HCT116 (cell line): ENCODE data around the gene NCAPG2. TPM values are rescaled to one million over a fixed set of nuclear protein-coding genes. Genes with fewer than 3 reads are reported as not detected.
"Not testable (repeated sequence)": the region's sequence is repeated elsewhere in the genome, so short reads cannot be mapped to it uniquely, and the experiment has no call there.

Source experiments
- ATAC-seq: fragments of 200-7000 bp; cut with Tn5 transposase; 2 replicates; pipeline ENCODE4 v1.9.1; 2020; ENCODE audit warnings: mild to moderate bottlenecking, moderate library complexity
- BruUV-seq: library from RNA; stranded (reverse); fragments of 400-500 nt; replicated peaks from 2 replicates; lab custom pipeline; 2021; lab: Mats Ljungman, UMichigan
- CTCF ChIA-PET: fragments of 300-600 bp; sonication (Branson Sonifier 250); formaldehyde crosslinking; loops from one replicate; lab custom pipeline; 2021; ENCODE audit warnings: antibody characterized with exemption; lab: Charles Lee
- POLR2A ChIA-PET: fragments of 300-600, 350-600 bp; sonication (Branson Sonifier 250); formaldehyde crosslinking; loops from one replicate; lab custom pipeline; 2021; ENCODE audit warnings: antibody characterized with exemption; lab: Charles Lee
- RAD21 ChIA-PET, 2 experiments: fragments of 300-600 bp; sonication (Branson Sonifier 250); formaldehyde crosslinking; loops; one replicate each; lab custom pipeline; 2023; ENCODE audit warnings: low total read pairs in 2 of 2; ENCODE audit not compliant: uncharacterized antibody in 2 of 2, unreplicated experiment in 2 of 2, low non-redundant PET in 1 of 2; lab: Charles Lee
- DNase-seq: peaks from one replicate; pipeline ENCODE4 v3.0.0-alpha.2; 2010; ENCODE audit warnings: low read depth, low spot score
- H2AFZ ChIP-seq: fragments of 200-600 bp; shearing (Covaris generic), sonication (generic); 2 replicates; pipeline ENCODE4 v1.6.1; 2017; ENCODE audit warnings: low read depth, mixed run types, mixed read lengths, antibody characterized with exemption, low read length; ENCODE audit not compliant: poor library complexity, severe bottlenecking
- H3K27ac ChIP-seq: 2 replicates; pipeline ENCODE4 v1.5.1; 2012; ENCODE audit warnings: low read depth, low read length
- H3K27me3 ChIP-seq: fragments of 200-600 bp; sonication (generic); 2 replicates; pipeline ENCODE4 v1.6.1; 2016; ENCODE audit warnings: mixed run types, low read length, mixed read lengths; ENCODE audit not compliant: insufficient read depth
- H3K36me3 ChIP-seq, 2 experiments: fragments of 200-500 bp in 1 of 2; fragments of 200-600 bp in 1 of 2; sonication (Bioruptor generic) in 1 of 2; sonication (generic) in 1 of 2; 2 replicates each; pipeline versions ENCODE4 v1.5.1 to v1.6.1; 2014 to 2016; ENCODE audit warnings: low read length in 2 of 2, inconsistent platforms in 1 of 2, mixed read lengths in 1 of 2, mixed run types in 1 of 2; ENCODE audit not compliant: insufficient read depth in 2 of 2, control insufficient read depth in 1 of 2
- H3K4me1 ChIP-seq, 2 experiments: fragments of 200-600 bp in 1 of 2; sonication (generic) in 1 of 2; 2 replicates each; pipeline versions ENCODE4 v1.5.1 to v1.6.1; 2012 to 2017; ENCODE audit warnings: low read length in 2 of 2, inconsistent platforms in 1 of 2, mild to moderate bottlenecking in 1 of 2, mixed read lengths in 1 of 2, mixed run types in 1 of 2, moderate library complexity in 1 of 2; ENCODE audit not compliant: insufficient read depth in 2 of 2, control insufficient read depth in 1 of 2
- H3K4me2 ChIP-seq: fragments of 200-600 bp; sonication (generic); 2 replicates; pipeline ENCODE4 v1.6.1; 2017; ENCODE audit warnings: mixed run types, low read length, mixed read lengths
- H3K4me3 ChIP-seq, 2 experiments: fragments of 200-600 bp in 1 of 2; sonication (generic) in 1 of 2; replicated peaks in 1 of 2; 2 replicates each; pipeline ENCODE4 v1.5.1; 2011 to 2016; ENCODE audit warnings: low read length in 2 of 2, control low read depth in 1 of 2, low read depth in 1 of 2, mild to moderate bottlenecking in 1 of 2, mixed read lengths in 1 of 2, mixed run types in 1 of 2
- H3K79me2 ChIP-seq: fragments of 200-600 bp; sonication (generic); 2 replicates; pipeline ENCODE4 v1.6.1; 2017; ENCODE audit warnings: mild to moderate bottlenecking, mixed run types, low read length, moderate library complexity, mixed read lengths; ENCODE audit not compliant: insufficient read depth
- H3K9ac ChIP-seq: fragments of 200-600 bp; sonication (generic); 2 replicates; pipeline ENCODE4 v1.6.1; 2016; ENCODE audit warnings: low read length, mixed read lengths
- H3K9me2 ChIP-seq: fragments of 200-600 bp; sonication (generic), shearing (Covaris generic); 2 replicates; pipeline ENCODE4 v1.6.1; 2017; ENCODE audit warnings: mixed run types, mild to moderate bottlenecking, moderate library complexity; ENCODE audit not compliant: insufficient read depth
- H3K9me3 ChIP-seq, 2 experiments: fragments of 200-500 bp in 1 of 2; fragments of 200-600 bp in 1 of 2; sonication (Bioruptor generic) in 1 of 2; sonication (generic) in 1 of 2; 2 replicates each; pipeline ENCODE4 v1.6.1; 2014 to 2017; ENCODE audit warnings: low read length in 2 of 2, mixed read lengths in 2 of 2, inconsistent platforms in 1 of 2, low read depth in 1 of 2, mild to moderate bottlenecking in 1 of 2, mixed run types in 1 of 2, moderate library complexity in 1 of 2; ENCODE audit not compliant: control insufficient read depth in 1 of 2, insufficient read depth in 1 of 2
- H4K20me1 ChIP-seq: fragments of 200-600 bp; sonication (generic), shearing (Covaris generic); 2 replicates; pipeline ENCODE4 v1.6.1; 2017; ENCODE audit warnings: mixed run types, mild to moderate bottlenecking, moderate library complexity; ENCODE audit not compliant: insufficient read depth
- EZH2 ChIP-seq: fragments of 200-600 bp; sonication (generic); IDR thresholded peaks from 2 replicates; pipeline ENCODE4 v1.6.1; 2017; ENCODE audit warnings: antibody characterized with exemption, mixed run types
- FOSL1 ChIP-seq: IDR thresholded peaks from 2 replicates; pipeline ENCODE4 v1.6.1; 2012; ENCODE audit warnings: low read depth
- POLR2AphosphoS5 ChIP-seq: IDR thresholded peaks from 2 replicates; pipeline ENCODE4 v1.6.1; 2011; ENCODE audit warnings: mild to moderate bottlenecking, low read depth, low read length, moderate library complexity
- ZFX ChIP-seq: fragments of 450-650 bp; IDR thresholded peaks from 2 replicates; pipeline ENCODE4 v1.6.1; 2017
- ZNF274 ChIP-seq: fragments of 200-500 bp; sonication (Bioruptor generic); IDR thresholded peaks from 2 replicates; pipeline ENCODE4 v1.6.1; 2014; ENCODE audit warnings: mild to moderate bottlenecking, low read depth, low read length, inconsistent platforms
- intact Hi-C: fragments of 100-400 bp; cut with micrococcal nuclease; formaldehyde crosslinking; loops from 2 replicates; pipeline ENCODE4 v1.10.0; 2022
- total RNA-seq: library from RNA; stranded (reverse); gene quantifications from one replicate; pipeline ENCODE4 v1.2.1, GENCODE V29; 2021; ENCODE audit not compliant: unreplicated experiment
- TF ChIP-seq, protein P1 (sequence below), 3 experiments: fragments of 200-600 bp in 1 of 3; sonication (generic) in 1 of 3; IDR thresholded peaks in 2 of 3; conservative IDR thresholded peaks in 1 of 3; 2 replicates each; pipeline ENCODE4 v1.5.1; 2012 to 2017; ENCODE audit warnings: low read depth in 2 of 3, low read length in 2 of 3, antibody characterized with exemption in 1 of 3, borderline replicate concordance in 1 of 3, control low read depth in 1 of 3, mild to moderate bottlenecking in 1 of 3, mixed read lengths in 1 of 3, mixed run types in 1 of 3, moderate library complexity in 1 of 3; ENCODE audit not compliant: insufficient read depth in 1 of 3
- TF ChIP-seq, protein P2 (sequence below): IDR thresholded peaks from 2 replicates; pipeline ENCODE4 v1.6.1; 2011; ENCODE audit warnings: mild to moderate bottlenecking, low read length, moderate library complexity; ENCODE audit not compliant: insufficient replicate concordance; ENCODE audit errors: extremely low read depth
- TF ChIP-seq, protein P3 (sequence below): IDR thresholded peaks from 2 replicates; pipeline ENCODE4 v1.6.1; 2012

The NCAPG2 gene
- total RNA-seq, 1 experiment from 2014 or later = 73.1 TPM

DNA sequence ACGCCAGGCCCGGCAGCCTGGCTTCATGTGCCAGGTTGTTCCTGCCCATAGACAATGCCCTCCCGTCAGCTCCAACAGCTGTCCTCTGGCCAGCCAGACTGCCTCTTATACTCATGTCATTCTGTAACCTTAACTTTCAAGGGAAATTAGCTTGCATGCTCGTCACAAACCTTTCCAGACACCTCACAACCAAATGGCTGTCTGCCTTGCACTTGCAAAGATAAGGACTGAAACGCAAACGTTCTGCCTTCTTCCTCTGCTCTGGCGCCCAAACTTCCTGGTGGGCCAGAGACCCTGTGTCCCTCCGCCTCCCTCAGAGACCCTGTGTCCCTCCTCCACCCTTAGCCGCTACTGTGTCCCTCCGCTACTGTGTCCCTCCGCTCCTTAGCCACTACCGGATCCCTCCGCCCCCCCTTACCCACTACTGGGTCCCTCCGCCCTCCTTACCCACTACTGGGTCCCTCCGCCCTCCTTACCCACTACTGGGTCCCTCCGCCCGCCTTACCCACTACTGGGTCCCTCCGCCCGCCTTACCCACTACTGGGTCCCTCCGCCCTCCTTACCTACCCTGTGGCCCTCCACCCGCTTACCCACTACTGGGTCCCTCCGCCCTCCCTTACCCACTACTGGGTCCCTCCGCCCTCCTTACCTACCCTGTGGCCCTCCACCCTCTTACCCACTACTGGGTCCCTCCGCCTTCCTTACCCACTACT is 37.5 kb downstream of the NCAPG2 start:
- H3K4me1 ChIP-seq, H3K27ac ChIP-seq, RAD21 ChIA-PET, POLR2A ChIA-PET, H3K9ac ChIP-seq, H3K9me3 ChIP-seq, DNase-seq, intact Hi-C loops, H3K27me3 ChIP-seq, H3K79me2 ChIP-seq, H4K20me1 ChIP-seq, H3K4me3 ChIP-seq, CTCF ChIA-PET, H2AFZ ChIP-seq, H3K9me2 ChIP-seq, BruUV-seq, H3K4me2 ChIP-seq, ATAC-seq: not testable (repeated sequence)
- H3K36me3 ChIP-seq = peaks cover 19 to 24% of the 10 kb centered on the region in 2 experiments

DNA sequence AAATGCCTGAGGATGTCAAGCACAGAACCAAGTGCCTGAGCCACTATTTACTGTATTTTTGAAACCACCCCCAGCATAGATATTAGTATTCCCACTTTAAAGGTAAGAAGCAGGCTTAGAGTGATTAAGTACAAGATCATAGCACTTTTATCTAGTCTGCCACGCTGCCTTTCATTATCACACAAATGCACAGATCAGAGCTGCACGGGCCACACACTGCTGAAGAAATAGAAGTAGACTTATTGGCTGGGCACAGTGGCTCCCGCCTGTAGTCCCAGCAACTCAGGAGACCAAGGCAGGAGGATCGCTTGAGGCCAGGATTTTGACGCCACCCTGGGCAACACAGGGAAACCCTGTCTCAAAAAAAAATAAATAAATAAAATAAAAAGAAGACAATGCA is 38.2 kb downstream of the NCAPG2 start:
- RAD21 ChIA-PET = no interaction called here
- no peaks in the 10 kb centered on the region for H3K79me2 ChIP-seq
- H3K4me3 ChIP-seq = no peak overlapping the region
- no peak overlapping the region for H2AFZ ChIP-seq
- H3K36me3 ChIP-seq = peaks cover 14 to 31% of the 10 kb centered on the region in 2 experiments
- H4K20me1 ChIP-seq = 0 out of 2 replicates have a peak, but pooled peaks cover 2% of the 10 kb centered on the region
- no peak overlapping the region for H3K27ac ChIP-seq
- DNase-seq = no peak
- H3K9me3 ChIP-seq = no peaks in the 10 kb centered on the region
- BruUV-seq = no TSS peak
- H3K9me2 ChIP-seq = no peaks in the 10 kb centered on the region
- CTCF ChIA-PET = no interaction called here
- H3K27me3 ChIP-seq = no peaks in the 10 kb centered on the region
- no peak overlapping the region for H3K4me2 ChIP-seq
- TF ChIP-seq ZFX (no peak), POLR2AphosphoS5 (no peak), FOSL1 (no peak), EZH2 (no peak), ZNF274 (no peak)
- TF ChIP-seq, protein P1, sequence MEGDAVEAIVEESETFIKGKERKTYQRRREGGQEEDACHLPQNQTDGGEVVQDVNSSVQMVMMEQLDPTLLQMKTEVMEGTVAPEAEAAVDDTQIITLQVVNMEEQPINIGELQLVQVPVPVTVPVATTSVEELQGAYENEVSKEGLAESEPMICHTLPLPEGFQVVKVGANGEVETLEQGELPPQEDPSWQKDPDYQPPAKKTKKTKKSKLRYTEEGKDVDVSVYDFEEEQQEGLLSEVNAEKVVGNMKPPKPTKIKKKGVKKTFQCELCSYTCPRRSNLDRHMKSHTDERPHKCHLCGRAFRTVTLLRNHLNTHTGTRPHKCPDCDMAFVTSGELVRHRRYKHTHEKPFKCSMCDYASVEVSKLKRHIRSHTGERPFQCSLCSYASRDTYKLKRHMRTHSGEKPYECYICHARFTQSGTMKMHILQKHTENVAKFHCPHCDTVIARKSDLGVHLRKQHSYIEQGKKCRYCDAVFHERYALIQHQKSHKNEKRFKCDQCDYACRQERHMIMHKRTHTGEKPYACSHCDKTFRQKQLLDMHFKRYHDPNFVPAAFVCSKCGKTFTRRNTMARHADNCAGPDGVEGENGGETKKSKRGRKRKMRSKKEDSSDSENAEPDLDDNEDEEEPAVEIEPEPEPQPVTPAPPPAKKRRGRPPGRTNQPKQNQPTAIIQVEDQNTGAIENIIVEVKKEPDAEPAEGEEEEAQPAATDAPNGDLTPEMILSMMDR (IDR thresholded peaks at IDR 0.05 in 2 of 3, conservative IDR thresholded peaks at IDR 0.05 in 1 of 3; ENCODE audit: borderline replicate concordance in 1 of 3, insufficient read depth in 1 of 3, low read depth in 2 of 3, low read length in 2 of 3) = no peak
- TF ChIP-seq, protein P2, sequence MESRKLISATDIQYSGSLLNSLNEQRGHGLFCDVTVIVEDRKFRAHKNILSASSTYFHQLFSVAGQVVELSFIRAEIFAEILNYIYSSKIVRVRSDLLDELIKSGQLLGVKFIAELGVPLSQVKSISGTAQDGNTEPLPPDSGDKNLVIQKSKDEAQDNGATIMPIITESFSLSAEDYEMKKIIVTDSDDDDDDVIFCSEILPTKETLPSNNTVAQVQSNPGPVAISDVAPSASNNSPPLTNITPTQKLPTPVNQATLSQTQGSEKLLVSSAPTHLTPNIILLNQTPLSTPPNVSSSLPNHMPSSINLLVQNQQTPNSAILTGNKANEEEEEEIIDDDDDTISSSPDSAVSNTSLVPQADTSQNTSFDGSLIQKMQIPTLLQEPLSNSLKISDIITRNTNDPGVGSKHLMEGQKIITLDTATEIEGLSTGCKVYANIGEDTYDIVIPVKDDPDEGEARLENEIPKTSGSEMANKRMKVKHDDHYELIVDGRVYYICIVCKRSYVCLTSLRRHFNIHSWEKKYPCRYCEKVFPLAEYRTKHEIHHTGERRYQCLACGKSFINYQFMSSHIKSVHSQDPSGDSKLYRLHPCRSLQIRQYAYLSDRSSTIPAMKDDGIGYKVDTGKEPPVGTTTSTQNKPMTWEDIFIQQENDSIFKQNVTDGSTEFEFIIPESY = no peak
- TF ChIP-seq, protein P3, sequence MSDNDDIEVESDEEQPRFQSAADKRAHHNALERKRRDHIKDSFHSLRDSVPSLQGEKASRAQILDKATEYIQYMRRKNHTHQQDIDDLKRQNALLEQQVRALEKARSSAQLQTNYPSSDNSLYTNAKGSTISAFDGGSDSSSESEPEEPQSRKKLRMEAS = no peak
- intact Hi-C loops = no loop called here
- no peaks in the 10 kb centered on the region for H3K4me1 ChIP-seq
- no peak overlapping the region for H3K9ac ChIP-seq
- POLR2A ChIA-PET = no interaction called here
- no peak for ATAC-seq
